Activated T-cell treated with anti-CD3 and anti-CD28 coated beads, Interleukin-2, amount 50 U/mL, for 72 hours (primary cell): Measurements from ENCODE around the gene POLR1B. TPM values are rescaled to one million over a fixed set of nuclear protein-coding genes. Genes with fewer than 3 reads are reported as not detected.
"Not testable (repeated sequence)": the region's sequence is repeated elsewhere in the genome, so short reads cannot be mapped to it uniquely, and the experiment has no call there.

Experiments used
- ATAC-seq, 2 donors: fragments of 150-1000 bp; cut with Tn5 transposase; replicated peaks in 1 of 2; 2 replicates each; pipeline ENCODE4 v1.10.0; 2021; ENCODE audit warnings: moderate library complexity in 2 of 2, mild to moderate bottlenecking in 1 of 2
- DNase-seq, 2 donors: peaks; one replicate each; pipeline ENCODE4 v3.0.0; 2021 to 2022; ENCODE audit warnings: mixed read lengths in 1 of 2
- H3K27ac Mint-ChIP-seq: one replicate; pipeline ENCODE4 v1.8.0; 2022; ENCODE audit warnings: mild to moderate bottlenecking, moderate library complexity, mixed read lengths
- H3K27me3 Mint-ChIP-seq: one replicate; pipeline ENCODE4 v1.8.0; 2022; ENCODE audit warnings: low read depth, mixed read lengths
- H3K36me3 Mint-ChIP-seq, 2 donors: one replicate each; pipeline ENCODE4 v1.8.0; 2022; ENCODE audit warnings: mixed read lengths in 2 of 2, mild to moderate bottlenecking in 1 of 2; ENCODE audit not compliant: insufficient read depth in 2 of 2
- H3K4me1 Mint-ChIP-seq: one replicate; pipeline ENCODE4 v1.8.0; 2022; ENCODE audit warnings: low read depth, mixed read lengths
- H3K4me3 Mint-ChIP-seq, 2 donors: one replicate each; pipeline ENCODE4 v1.8.0; 2022; ENCODE audit warnings: mild to moderate bottlenecking in 2 of 2, mixed read lengths in 2 of 2, moderate library complexity in 2 of 2
- H3K9me3 Mint-ChIP-seq, 2 donors: one replicate each; pipeline ENCODE4 v1.8.0; 2022; ENCODE audit warnings: mixed read lengths in 2 of 2
- total RNA-seq, 2 donors: library from RNA; stranded (reverse); gene quantifications; one replicate each; pipeline ENCODE4 v1.2.3, GENCODE V29; 2022

The POLR1B gene
- total RNA-seq, 2 donors from 2014 or later, result 39.3 to 45.3 TPM

DNA sequence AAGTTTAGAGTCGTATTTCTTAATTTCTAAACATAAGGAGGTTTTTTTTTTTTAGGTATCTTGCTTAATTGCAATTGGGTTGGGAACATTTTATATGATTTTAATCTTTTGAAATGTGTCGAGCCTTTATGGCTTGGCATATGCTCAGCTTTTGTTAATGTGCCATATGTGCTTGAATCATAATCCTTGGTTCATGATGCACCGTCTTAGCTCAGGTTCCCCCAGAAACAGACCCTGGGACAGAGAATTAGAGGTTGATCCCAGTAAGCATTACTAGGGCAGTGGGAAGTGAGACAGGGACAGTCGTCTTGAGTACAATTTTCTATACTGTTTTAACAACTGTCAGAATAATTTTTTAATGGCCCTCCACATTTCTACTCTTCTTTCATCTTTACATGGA is 51.5 kb downstream of the POLR1B start:
- Mint-ChIP-seq H3K27ac (no peak overlapping the region), H3K36me3 (peaks cover 0 to 6% of the 10 kb centered on the region in 2 donors), H3K9me3 (no peaks in the 10 kb centered on the region), H3K4me3 (no peak overlapping the region), H3K27me3 (no peaks in the 10 kb centered on the region), H3K4me1 (no peaks in the 10 kb centered on the region)
- ATAC-seq (no peak), DNase-seq (no peak)

DNA sequence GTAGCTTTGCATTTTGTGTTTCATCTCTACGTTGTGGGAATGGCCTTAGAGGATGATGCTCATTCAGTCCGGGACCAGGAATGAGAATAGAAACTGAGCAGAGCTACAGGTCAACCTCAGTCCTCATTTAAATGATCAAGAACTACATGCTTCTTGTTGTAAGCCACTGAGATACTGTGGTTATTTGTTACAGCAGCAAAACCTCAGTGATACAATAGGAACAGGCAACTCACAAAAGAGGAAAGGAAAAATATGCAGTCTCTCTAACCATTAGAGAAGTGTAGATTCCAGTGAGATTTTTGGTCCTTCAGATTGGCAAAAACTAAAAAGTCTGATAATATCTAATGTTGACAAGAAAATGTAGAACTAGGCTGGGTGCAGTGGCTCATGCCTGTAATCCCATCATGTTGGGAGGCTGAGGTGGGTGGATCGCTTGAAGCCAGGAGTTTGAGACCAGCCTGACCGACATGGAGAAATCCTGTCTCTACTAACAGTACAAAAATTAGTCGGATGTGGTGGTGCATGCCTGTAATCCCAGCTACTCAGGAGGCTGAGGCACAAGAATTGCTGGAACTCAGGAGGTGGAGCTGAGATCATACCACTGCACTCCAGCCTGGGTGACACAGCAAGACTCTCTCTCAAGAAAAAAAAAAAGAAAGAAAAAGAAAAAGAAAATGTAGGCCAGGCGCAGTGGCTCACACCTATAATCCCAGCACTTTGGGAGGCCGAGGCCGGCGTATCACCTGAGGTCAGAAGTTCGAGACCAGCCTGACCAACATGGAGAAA is 55.5 kb downstream of the POLR1B start:
- Mint-ChIP-seq H3K4me3 (no peak overlapping the region), H3K27ac (no peak overlapping the region), H3K27me3 (no peaks in the 10 kb centered on the region), H3K36me3 (peaks cover 0 to 2% of the 10 kb centered on the region in 2 donors), H3K4me1 (peaks cover 7% of the 10 kb centered on the region), H3K9me3 (no peaks in the 10 kb centered on the region)
- ATAC-seq (no peak), DNase-seq (no peak)

- Mint-ChIP-seq H3K4me3 (no peak overlapping the region), H3K9me3 (no peaks in the 10 kb centered on the region), H3K27ac (no peak overlapping the region), H3K27me3 (no peaks in the 10 kb centered on the region), H3K4me1 (peaks cover 7% of the 10 kb centered on the region), H3K36me3 (no peaks in the 10 kb centered on the region)
- DNase-seq, result no peak
- no peak for ATAC-seq
Measured at GRCh38 chr2:112600634-112601033, 58.4 kb downstream of the POLR1B start.

- Mint-ChIP-seq H3K27me3 (no peaks in the 10 kb centered on the region), H3K4me3 (no peak overlapping the region), H3K27ac (no peak overlapping the region), H3K36me3 (no peaks in the 10 kb centered on the region), H3K9me3 (no peaks in the 10 kb centered on the region), H3K4me1 (peaks cover 7% of the 10 kb centered on the region)
- ATAC-seq (no peak), DNase-seq (no peak)
Measured at GRCh38 chr2:112601754-112602153, 59.5 kb downstream of the POLR1B start.

- Mint-ChIP-seq H3K27ac (no peak overlapping the region), H3K27me3 (no peaks in the 10 kb centered on the region), H3K4me1 (peaks cover 7% of the 10 kb centered on the region), H3K36me3 (no peaks in the 10 kb centered on the region), H3K4me3 (no peak overlapping the region), H3K9me3 (no peaks in the 10 kb centered on the region)
- no peak for ATAC-seq
- no peak for DNase-seq
Measured at GRCh38 chr2:112602917-112603316, 60.7 kb downstream of the POLR1B start.

- H3K27me3 Mint-ChIP-seq, result no peaks in the 10 kb centered on the region
- H3K36me3 Mint-ChIP-seq, result no peaks in the 10 kb centered on the region
- ATAC-seq (no peak), DNase-seq (no peak)
- H3K4me1 Mint-ChIP-seq, result peaks cover 7% of the 10 kb centered on the region
- H3K4me3 Mint-ChIP-seq, result no peak overlapping the region
- H3K9me3 Mint-ChIP-seq, result no peaks in the 10 kb centered on the region
- H3K27ac Mint-ChIP-seq, result no peak overlapping the region
Measured at GRCh38 chr2:112603731-112604130, 61.5 kb downstream of the POLR1B start.

- H3K9me3 Mint-ChIP-seq, result peaks cover 0 to 3% of the 10 kb centered on the region in 2 donors
- peaks cover 4% of the 10 kb centered on the region for H3K4me1 Mint-ChIP-seq
- ATAC-seq (no peak), DNase-seq (no peak)
- no peaks in the 10 kb centered on the region for H3K27me3 Mint-ChIP-seq
- no peaks in the 10 kb centered on the region for H3K36me3 Mint-ChIP-seq
- no peak overlapping the region for H3K27ac Mint-ChIP-seq
- no peak overlapping the region for H3K4me3 Mint-ChIP-seq
Measured at GRCh38 chr2:112604952-112605351, 62.7 kb downstream of the POLR1B start.

GRCh38 chr2:112605926-112606325 is 63.7 kb downstream of the POLR1B start:
- H3K36me3 Mint-ChIP-seq, result no peaks in the 10 kb centered on the region
- H3K27ac Mint-ChIP-seq, result no peak overlapping the region
- DNase-seq (no peak), ATAC-seq (no peak)
- H3K4me3 Mint-ChIP-seq, result no peak overlapping the region
- no peaks in the 10 kb centered on the region for H3K27me3 Mint-ChIP-seq
- H3K9me3 Mint-ChIP-seq, result peaks cover 0 to 3% of the 10 kb centered on the region in 2 donors
- no peaks in the 10 kb centered on the region for H3K4me1 Mint-ChIP-seq

DNA sequence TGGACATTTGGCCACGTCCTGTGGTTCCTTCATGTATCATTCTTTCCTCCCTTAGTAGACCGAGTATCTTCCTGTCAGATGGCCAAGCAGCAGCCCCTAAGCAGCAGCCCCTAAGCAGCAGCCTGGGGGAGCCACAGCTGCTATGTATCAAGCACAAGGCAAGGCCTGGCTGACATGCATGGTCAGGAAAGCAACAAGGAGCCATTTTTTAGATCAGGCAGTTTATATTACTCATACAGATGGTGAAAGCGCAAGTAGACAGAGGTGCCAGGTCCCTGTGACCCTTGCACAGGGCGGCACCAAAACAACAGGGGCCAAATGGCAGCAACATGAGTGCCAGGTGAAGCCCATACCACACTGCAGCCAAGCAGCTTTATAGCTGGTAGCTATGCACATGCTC is 64.3 kb downstream of the POLR1B start:
- Mint-ChIP-seq H3K27me3 (no peaks in the 10 kb centered on the region), H3K9me3 (peaks cover 0 to 3% of the 10 kb centered on the region in 2 donors), H3K36me3 (no peaks in the 10 kb centered on the region), H3K4me3 (no peak overlapping the region), H3K27ac (no peak overlapping the region), H3K4me1 (no peaks in the 10 kb centered on the region)
- ATAC-seq, result no peak
- DNase-seq, result no peak

GRCh38 chr2:112607680-112608438 is 65.6 kb downstream of the POLR1B start:
- peaks cover 0 to 3% of the 10 kb centered on the region in 2 donors for H3K9me3 Mint-ChIP-seq
- H3K4me3 Mint-ChIP-seq, result no peak overlapping the region
- no peaks in the 10 kb centered on the region for H3K27me3 Mint-ChIP-seq
- H3K36me3 Mint-ChIP-seq, result no peaks in the 10 kb centered on the region
- ATAC-seq (no peak), DNase-seq (no peak)
- no peaks in the 10 kb centered on the region for H3K4me1 Mint-ChIP-seq
- H3K27ac Mint-ChIP-seq, result no peak overlapping the region

GRCh38 chr2:112609320-112609719 is 67.1 kb downstream of the POLR1B start:
- not testable (repeated sequence) for H3K4me3 Mint-ChIP-seq, H3K36me3 Mint-ChIP-seq, H3K27ac Mint-ChIP-seq, H3K9me3 Mint-ChIP-seq, H3K27me3 Mint-ChIP-seq, DNase-seq, ATAC-seq, H3K4me1 Mint-ChIP-seq

- DNase-seq, H3K27me3 Mint-ChIP-seq, H3K36me3 Mint-ChIP-seq, ATAC-seq, H3K9me3 Mint-ChIP-seq, H3K27ac Mint-ChIP-seq, H3K4me3 Mint-ChIP-seq, H3K4me1 Mint-ChIP-seq: not testable (repeated sequence)
Measured at GRCh38 chr2:112612283-112612682, 70.0 kb downstream of the POLR1B start.

DNA sequence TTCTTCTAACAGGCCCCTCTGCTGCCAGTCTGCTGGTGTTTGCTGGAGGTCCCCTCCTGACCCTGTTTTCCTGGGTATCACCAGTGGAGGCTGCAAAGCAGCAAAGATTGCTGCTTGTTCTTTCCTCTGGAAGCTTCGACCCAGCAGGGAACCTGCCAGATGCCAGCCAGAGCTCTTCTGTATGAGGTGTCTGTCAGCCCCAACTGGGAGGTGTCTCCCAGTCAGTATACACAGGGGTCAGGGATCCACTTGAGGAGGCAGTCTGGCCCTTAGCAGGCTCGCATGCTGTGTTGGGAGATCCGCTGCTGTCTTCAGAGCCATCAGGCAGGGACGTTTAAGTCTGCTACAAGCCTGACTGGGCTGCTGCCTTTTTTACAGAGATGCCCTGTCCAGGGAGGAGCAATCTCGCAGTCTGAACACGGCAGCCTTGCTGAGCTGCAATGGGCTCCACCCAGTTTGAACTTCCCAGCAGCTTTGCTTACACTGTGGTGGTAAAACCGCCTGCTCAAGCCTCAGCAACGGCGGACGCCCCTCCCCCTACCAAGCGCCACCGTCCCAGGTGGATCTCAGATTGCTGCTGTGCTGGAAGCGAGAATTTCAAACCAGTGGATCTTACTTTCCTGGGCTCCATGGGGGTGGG is 72.1 kb downstream of the POLR1B start:
- H3K4me3 Mint-ChIP-seq, result no peak overlapping the region
- no peaks in the 10 kb centered on the region for H3K4me1 Mint-ChIP-seq

More for the DNA sequence above, 72.1 kb downstream of the POLR1B start:
- DNase-seq (no peak), ATAC-seq (no peak)
- no peak overlapping the region for H3K27ac Mint-ChIP-seq
- H3K27me3 Mint-ChIP-seq, result no peaks in the 10 kb centered on the region
- H3K36me3 Mint-ChIP-seq, result no peaks in the 10 kb centered on the region
- H3K9me3 Mint-ChIP-seq, result peaks cover 0 to 3% of the 10 kb centered on the region in 2 donors
